Duodenal mucosa (tissue), 2 donors: ENCODE measurements around the gene BTN3A1.
"Not testable (repeated sequence)": the region's sequence is repeated elsewhere in the genome, so short reads cannot be mapped to it uniquely, and the experiment has no call there.

Experiments
- H3K27ac ChIP-seq: one replicate; pipeline ENCODE4 v1.7.0; 2013; ENCODE audit warnings: low read depth, low read length
- H3K27me3 ChIP-seq, 2 donors: one replicate each; pipeline ENCODE4 v1.7.0; 2013; ENCODE audit warnings: low read length in 2 of 2, control low read depth in 1 of 2; ENCODE audit not compliant: insufficient read depth in 2 of 2, control insufficient read depth in 1 of 2
- H3K36me3 ChIP-seq, 2 donors: one replicate each; pipeline ENCODE4 v1.7.0; 2013; ENCODE audit warnings: low read length in 2 of 2, control low read depth in 1 of 2; ENCODE audit not compliant: insufficient read depth in 2 of 2, control insufficient read depth in 1 of 2
- H3K4me1 ChIP-seq, 2 donors: one replicate each; pipeline ENCODE4 v1.7.0; 2013; ENCODE audit warnings: low read length in 2 of 2, control low read depth in 1 of 2; ENCODE audit not compliant: insufficient read depth in 2 of 2, control insufficient read depth in 1 of 2
- H3K4me3 ChIP-seq, 2 donors: one replicate each; pipeline ENCODE4 v1.7.0; 2013; ENCODE audit warnings: low read length in 2 of 2, low read depth in 1 of 2
- H3K9ac ChIP-seq, 2 donors: one replicate each; pipeline ENCODE4 v1.7.0; 2013; ENCODE audit warnings: low read length in 2 of 2, low read depth in 1 of 2
- H3K9me3 ChIP-seq, 2 donors: one replicate each; pipeline ENCODE4 v1.7.0; 2013; ENCODE audit warnings: low read length in 2 of 2, control low read depth in 1 of 2; ENCODE audit not compliant: control insufficient read depth in 1 of 2

BTN3A1 gene

DNA sequence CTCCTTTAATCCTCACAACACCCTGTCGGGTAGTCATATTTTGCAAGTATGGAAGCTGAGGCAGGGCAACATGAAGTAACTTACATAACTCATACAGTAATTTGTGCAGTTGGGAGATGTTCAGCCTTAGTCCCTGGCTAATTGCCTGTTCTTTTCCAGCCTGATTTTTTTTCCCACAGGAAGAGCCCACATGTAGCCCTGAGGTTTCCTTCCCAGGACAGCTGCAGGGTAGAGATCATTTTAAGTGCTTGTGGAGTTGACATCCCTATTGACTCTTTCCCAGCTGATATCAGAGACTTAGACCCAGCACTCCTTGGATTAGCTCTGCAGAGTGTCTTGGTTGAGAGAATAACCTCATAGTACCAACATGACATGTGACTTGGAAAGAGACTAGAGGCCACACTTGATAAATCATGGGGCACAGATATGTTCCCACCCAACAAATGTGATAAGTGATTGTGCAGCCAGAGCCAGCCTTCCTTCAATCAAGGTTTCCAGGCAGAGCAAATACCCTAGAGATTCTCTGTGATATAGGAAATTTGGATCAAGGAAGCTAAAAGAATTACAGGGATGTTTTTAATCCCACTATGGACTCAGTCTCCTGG lies 50.7 kb downstream of the BTN3A1 start:
- Histone ChIP-seq H3K9ac (no peak overlapping the region), H3K36me3 (peaks cover 11 to 36% of the 10 kb centered on the region in 2 donors), H3K27ac (no peak overlapping the region), H3K27me3 (no peaks in the 10 kb centered on the region), H3K4me1 (peaks cover 5 to 7% of the 10 kb centered on the region in 2 donors), H3K9me3 (no peaks in the 10 kb centered on the region), H3K4me3 (no peak overlapping the region)

GRCh38 chr6:26454631-26455030 lies 52.6 kb downstream of the BTN3A1 start:
- H3K27ac ChIP-seq: no peak overlapping the region
- H3K4me3 ChIP-seq: no peak overlapping the region
- peaks cover 14 to 15% of the 10 kb centered on the region in 2 donors for H3K4me1 ChIP-seq
- H3K36me3 ChIP-seq: peaks cover 8 to 24% of the 10 kb centered on the region in 2 donors
- no peak overlapping the region for H3K9ac ChIP-seq
- H3K27me3 ChIP-seq: no peaks in the 10 kb centered on the region
- no peaks in the 10 kb centered on the region for H3K9me3 ChIP-seq

DNA sequence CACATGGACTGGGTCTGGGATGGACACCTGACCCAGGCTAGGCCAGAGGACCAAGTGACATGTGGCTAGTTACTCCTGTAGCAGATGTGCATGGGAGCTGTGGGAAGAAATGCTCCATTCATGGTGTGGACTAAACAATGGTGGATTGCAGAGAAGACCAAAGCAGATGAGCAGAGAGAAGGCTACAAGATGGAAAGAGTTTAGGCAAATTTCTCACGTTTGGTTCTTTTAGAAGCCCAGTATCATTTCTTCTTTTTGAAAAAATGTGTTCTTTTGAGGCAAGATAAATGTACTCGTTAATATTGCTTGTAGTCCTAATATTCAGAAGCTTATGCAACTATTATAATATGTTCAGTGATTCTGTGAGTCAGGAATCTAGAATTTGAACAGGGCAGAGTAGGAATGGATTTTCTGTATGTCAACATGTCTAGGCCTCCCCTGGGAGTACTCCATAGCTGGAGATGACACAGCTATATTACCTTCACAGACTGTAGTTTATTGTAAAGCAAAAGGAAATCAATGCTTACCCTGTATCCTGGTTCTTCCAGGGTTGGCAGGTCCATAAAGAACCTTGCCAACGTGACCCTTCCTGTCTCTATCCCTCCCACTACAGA lies 53.4 kb downstream of the BTN3A1 start:
- Histone ChIP-seq H3K4me3 (no peak overlapping the region), H3K27me3 (no peaks in the 10 kb centered on the region), H3K36me3 (peaks cover 10 to 22% of the 10 kb centered on the region in 2 donors), H3K9ac (no peak overlapping the region), H3K9me3 (no peaks in the 10 kb centered on the region), H3K27ac (no peak overlapping the region), H3K4me1 (peaks cover 22 to 23% of the 10 kb centered on the region in 2 donors)

DNA sequence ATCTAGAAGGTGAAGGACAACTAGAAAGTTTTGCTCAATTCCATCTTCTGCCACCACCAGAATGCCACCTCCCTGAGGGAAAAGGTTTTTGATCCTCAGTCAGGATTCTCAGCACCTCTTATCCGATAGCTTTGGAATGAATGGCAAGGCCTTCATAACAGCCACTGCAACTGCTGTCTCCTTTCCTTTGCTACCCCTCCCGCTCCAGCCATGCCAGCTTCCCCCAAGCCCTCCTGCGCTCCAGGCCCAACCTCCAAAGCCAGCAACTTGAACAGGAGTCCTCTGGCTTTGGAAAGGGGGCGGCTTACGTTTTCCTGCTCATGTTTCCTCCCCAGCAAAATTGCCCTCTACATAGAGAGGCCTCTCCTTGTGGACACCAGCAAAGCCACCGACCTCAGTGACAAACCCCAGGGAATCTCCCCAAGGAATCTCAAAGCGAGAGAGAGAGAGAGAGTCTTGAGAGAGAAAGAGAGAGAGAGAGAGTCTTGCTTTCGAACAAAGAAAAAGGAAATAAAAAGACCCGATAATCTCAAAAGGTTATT lies 55.3 kb downstream of the BTN3A1 start:
- H3K9me3 ChIP-seq: no peaks in the 10 kb centered on the region
- peaks cover 16 to 23% of the 10 kb centered on the region in 2 donors for H3K36me3 ChIP-seq
- H3K27me3 ChIP-seq: no peaks in the 10 kb centered on the region
- H3K4me3 ChIP-seq: peak overlapping the region; percentile 87 to 94
- H3K9ac ChIP-seq: peak overlapping the region; percentile 97 to 99
- peaks cover 29 to 31% of the 10 kb centered on the region in 2 donors for H3K4me1 ChIP-seq
- peak overlapping the region; percentile 23 for H3K27ac ChIP-seq

DNA sequence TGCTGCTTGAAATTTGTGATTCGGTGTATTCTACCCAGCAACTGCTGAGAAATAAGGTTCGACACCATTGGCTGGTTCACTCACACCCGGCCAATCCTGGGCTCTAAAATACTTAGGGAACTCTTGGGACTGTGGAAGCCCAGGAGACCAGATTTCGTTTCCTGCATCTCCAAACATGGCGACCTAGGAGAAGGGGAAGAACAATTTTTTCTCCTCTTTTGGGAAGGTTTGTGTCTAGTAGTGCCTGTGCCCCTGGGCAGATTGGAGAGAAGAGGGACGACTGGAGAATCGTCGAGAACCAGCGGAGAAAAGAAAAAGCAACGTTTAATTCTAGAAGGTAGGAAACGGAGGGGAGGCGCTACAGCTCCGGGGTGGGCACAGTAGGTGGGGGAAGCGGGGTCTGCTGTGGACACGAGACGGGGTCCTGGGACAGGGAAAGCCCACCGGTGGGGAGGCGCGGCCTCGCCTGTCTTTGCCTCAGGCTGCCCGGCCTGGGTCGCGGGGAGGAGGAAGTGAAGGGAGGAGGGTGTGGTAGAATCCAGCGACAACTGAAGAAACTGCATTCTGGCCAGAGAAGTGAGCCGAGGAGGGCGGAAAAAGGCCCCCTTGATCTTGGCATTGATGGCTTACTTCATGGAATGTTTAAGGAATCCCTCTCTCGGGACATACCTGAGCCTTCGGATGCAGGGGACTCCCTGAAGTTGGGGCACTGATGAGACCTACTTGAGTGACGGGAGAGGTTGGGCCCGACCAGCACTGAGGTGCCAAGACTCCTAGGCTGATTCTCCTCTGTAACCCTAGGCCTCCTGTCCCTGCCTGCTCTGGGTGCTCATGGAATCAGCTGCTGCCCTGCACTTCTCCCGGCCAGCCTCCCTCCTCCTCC lies 56.0 kb downstream of the BTN3A1 start, which contains the start of gene BTN2A1:
Gene BTN2A1 (plus strand): TSS at position 150 of the 883 bp plus-strand sequence. CDS start 682 bp downstream, at position 832.
- peak within 1 kb of the TSS; percentile 87 to 94 for H3K4me3 ChIP-seq
- peak within 1 kb of the TSS; percentile 94 for H3K27ac ChIP-seq
- H3K27me3 ChIP-seq: no peaks in the 10 kb centered on the region
- H3K9me3 ChIP-seq: no peaks in the 10 kb centered on the region
- H3K9ac ChIP-seq: peak within 1 kb of the TSS; percentile 97 to 99
- H3K36me3 ChIP-seq: peaks cover 21 to 30% of the 10 kb centered on the region in 2 donors
- H3K4me1 ChIP-seq: peaks cover 29 to 31% of the 10 kb centered on the region in 2 donors

- peaks cover 29 to 42% of the 10 kb centered on the region in 2 donors for H3K36me3 ChIP-seq
- H3K27ac ChIP-seq: no peak overlapping the region
- H3K9ac ChIP-seq: peak overlapping the region in 1 of 2 donors; percentile 33
Observed at GRCh38 chr6:26459023-26459810, 57.1 kb downstream of the BTN3A1 start.

GRCh38 chr6:26461353-26461752 lies 59.3 kb downstream of the BTN3A1 start:
- H3K36me3 ChIP-seq: peaks cover 48 to 63% of the 10 kb centered on the region in 2 donors
- H3K9ac ChIP-seq, H3K27me3 ChIP-seq, H3K9me3 ChIP-seq, H3K27ac ChIP-seq: not testable (repeated sequence)
- H3K4me3 ChIP-seq: peak overlapping the region in 1 of 2 donors; percentile 46
- H3K4me1 ChIP-seq: peaks cover 29 to 31% of the 10 kb centered on the region in 2 donors

More at GRCh38 chr6:26459023-26459810, 57.1 kb downstream of the BTN3A1 start:
- H3K27me3 ChIP-seq: no peaks in the 10 kb centered on the region
- H3K4me1 ChIP-seq: peaks cover 29 to 31% of the 10 kb centered on the region in 2 donors
- no peaks in the 10 kb centered on the region for H3K9me3 ChIP-seq
- peak overlapping the region; percentile 46 to 48 for H3K4me3 ChIP-seq

- Histone ChIP-seq H3K4me3 (no peak overlapping the region), H3K27ac (no peak overlapping the region), H3K9me3 (no peaks in the 10 kb centered on the region), H3K36me3 (peaks cover 68 to 90% of the 10 kb centered on the region in 2 donors), H3K9ac (no peak overlapping the region), H3K27me3 (no peaks in the 10 kb centered on the region), H3K4me1 (peaks cover 21 to 22% of the 10 kb centered on the region in 2 donors)
Observed at GRCh38 chr6:26464014-26464413, 61.9 kb downstream of the BTN3A1 start.

DNA sequence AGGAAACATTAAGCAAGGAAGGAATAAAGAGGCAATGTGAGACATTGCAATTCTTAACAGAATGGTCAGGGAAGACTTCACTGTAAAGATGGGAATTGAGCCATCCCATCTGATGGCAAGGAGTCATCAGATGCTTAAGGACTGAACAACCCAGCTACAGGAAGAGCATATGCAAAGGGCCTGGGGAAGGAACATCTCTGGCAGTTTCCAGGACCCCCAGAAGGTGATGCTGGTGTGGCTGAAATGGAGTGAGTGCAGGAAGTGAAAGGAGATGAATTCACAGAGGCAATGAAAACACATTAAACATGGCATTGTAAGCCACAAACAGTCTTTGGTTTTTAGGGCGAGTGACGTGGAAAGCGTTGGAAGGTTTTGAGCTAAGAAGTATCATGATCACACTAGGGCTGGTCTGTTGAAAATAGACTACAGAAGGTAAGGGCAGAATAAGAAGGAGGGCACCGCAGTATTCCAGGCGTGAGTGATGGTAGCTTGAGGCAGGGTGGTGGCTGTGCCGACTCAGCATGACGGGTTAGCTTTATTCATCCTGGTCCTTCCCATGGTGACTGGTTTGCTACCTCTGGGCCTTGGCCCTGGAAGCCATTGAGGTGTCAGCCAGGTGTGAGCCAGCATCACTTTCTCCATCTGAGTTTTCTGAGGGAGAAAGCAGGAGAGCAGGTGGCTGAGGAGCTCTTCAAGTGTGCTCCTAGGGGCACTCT lies 62.5 kb downstream of the BTN3A1 start:
- no peak overlapping the region for H3K9ac ChIP-seq
- H3K4me1 ChIP-seq: peaks cover 16 to 17% of the 10 kb centered on the region in 2 donors
- H3K4me3 ChIP-seq: no peak overlapping the region
- H3K9me3 ChIP-seq: no peaks in the 10 kb centered on the region
- H3K27ac ChIP-seq: no peak overlapping the region
- H3K27me3 ChIP-seq: no peaks in the 10 kb centered on the region
- H3K36me3 ChIP-seq: peaks cover 70 to 90% of the 10 kb centered on the region in 2 donors
